ES-I3 (cell line): ENCODE measurements around the gene EFCAB6.

Experiments used
- H3K36me3 ChIP-seq: 2 replicates; pipeline ENCODE4 v1.6.1; 2013; ENCODE audit warnings: mild to moderate bottlenecking, low read length, control low read depth, moderate library complexity; ENCODE audit not compliant: insufficient read depth
- H3K4me1 ChIP-seq: 2 replicates; pipeline ENCODE4 v1.6.1; 2013; ENCODE audit warnings: mild to moderate bottlenecking, control low read depth, low read length; ENCODE audit not compliant: insufficient read depth
- H3K9ac ChIP-seq: 2 replicates; pipeline ENCODE4 v1.6.1; 2013; ENCODE audit warnings: low read depth, mild to moderate bottlenecking, low read length, moderate library complexity
- H3K9me3 ChIP-seq: 2 replicates; pipeline ENCODE4 v1.6.1; 2013; ENCODE audit warnings: mild to moderate bottlenecking, low read length, moderate library complexity; ENCODE audit not compliant: control insufficient read depth, insufficient read depth

Gene EFCAB6

DNA sequence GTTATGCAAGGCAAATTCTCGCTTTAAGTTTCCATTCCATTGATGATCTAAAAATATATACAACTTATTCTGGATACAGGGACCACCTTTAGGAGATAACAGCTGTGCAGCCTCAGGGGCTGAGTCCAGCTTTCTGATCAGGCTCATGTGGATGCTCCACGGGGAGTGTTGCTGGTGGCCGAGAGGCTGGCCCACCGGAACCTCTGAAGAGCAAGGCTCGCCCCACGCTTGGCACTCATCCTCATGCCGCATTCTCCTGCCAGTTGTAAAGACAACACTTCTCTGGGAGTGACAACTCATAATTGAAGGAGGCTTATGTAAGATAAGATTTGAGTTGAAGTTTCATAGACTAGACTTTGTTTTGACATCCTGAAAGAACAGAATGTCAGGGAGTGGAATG lies 276.8 kb downstream of the EFCAB6 start:
- Histone ChIP-seq H3K4me1 (no peaks in the 10 kb centered on the region), H3K36me3 (no peaks in the 10 kb centered on the region), H3K9ac (no peak overlapping the region), H3K9me3 (peaks cover 3% of the 10 kb centered on the region; the same call in 1 of the 2 replicates)

DNA sequence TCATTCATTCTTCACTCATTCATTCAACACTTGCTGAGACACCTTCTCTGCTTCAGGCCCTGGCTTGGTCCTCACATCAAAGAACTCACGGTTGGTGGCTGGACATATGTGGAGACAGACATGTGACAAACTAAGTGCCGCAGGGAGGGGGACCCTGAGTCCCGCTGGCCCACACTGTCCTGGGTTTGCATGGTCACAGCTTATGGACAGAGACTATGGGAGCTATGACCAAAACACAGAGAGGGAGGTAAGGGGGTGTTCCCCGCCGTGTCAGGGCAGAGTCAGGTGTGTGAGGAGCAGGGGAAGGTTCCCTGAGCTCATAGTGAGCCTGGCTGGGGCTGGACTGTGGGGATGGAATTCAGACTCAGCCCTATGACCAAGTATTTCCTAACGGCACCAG lies 277.2 kb downstream of the EFCAB6 start:
- no peaks in the 10 kb centered on the region for H3K36me3 ChIP-seq
- peaks cover 3% of the 10 kb centered on the region; the same call in 1 of the 2 replicates for H3K9me3 ChIP-seq
- H3K9ac ChIP-seq: no peak overlapping the region
- H3K4me1 ChIP-seq: no peaks in the 10 kb centered on the region

- Histone ChIP-seq H3K4me1 (no peaks in the 10 kb centered on the region), H3K36me3 (no peaks in the 10 kb centered on the region), H3K9ac (no peak overlapping the region), H3K9me3 (peaks cover 3% of the 10 kb centered on the region; the same call in 1 of the 2 replicates)
Observed at GRCh38 chr22:43533656-43534428, 278.3 kb downstream of the EFCAB6 start.

GRCh38 chr22:43533156-43533530 lies 279.0 kb downstream of the EFCAB6 start:
- Histone ChIP-seq H3K9ac (no peak overlapping the region), H3K4me1 (no peaks in the 10 kb centered on the region), H3K36me3 (no peaks in the 10 kb centered on the region), H3K9me3 (peaks cover 3% of the 10 kb centered on the region; the same call in 1 of the 2 replicates)

DNA sequence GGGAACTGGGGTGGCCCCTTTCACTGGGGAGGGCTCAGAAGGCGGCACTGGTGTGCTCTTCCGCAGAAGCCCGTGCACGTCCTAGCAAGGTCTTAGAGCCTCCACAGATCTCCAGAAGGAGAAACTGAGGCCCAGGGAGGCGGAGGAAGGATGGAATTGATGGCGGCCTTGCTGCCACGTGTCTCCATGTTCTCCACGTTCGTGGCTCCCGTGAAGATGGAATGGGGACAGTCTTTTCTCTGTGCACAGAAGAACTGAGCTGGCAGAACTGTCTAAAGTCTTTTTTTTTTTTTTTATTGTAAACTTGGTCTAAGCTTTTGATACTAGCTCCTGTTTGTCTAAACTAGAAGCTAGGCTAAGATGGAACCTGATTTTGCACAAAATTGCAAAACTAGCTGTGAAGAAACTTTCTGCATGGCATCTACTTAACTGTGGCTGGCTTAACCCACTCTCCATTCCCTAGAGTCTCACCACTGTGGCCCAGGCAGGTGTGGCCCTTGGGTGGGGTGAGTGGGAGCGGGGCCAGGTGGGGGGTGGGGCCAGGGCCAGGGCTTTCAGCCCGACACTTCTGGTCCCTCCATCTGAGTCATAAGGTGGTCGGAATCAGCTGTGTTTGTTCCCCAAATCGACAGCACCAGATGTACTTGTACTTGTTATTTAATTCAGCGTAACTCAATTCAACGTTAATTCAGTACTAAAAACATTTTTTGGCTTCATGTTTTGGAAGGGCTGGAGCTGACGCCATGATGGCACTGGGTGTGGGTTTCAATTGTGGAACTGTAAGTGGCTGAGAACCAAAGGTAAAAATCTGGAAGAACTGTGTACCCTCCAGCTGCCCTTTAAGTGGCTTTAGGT lies 279.6 kb downstream of the EFCAB6 start:
- Histone ChIP-seq H3K4me1 (no peaks in the 10 kb centered on the region), H3K36me3 (no peaks in the 10 kb centered on the region), H3K9me3 (no peaks in the 10 kb centered on the region), H3K9ac (no peak overlapping the region)

- H3K9ac ChIP-seq: no peak overlapping the region
- H3K4me1 ChIP-seq: no peaks in the 10 kb centered on the region
- H3K9me3 ChIP-seq: no peaks in the 10 kb centered on the region
- no peaks in the 10 kb centered on the region for H3K36me3 ChIP-seq
Observed at GRCh38 chr22:43531651-43532050, 280.5 kb downstream of the EFCAB6 start.

GRCh38 chr22:43530349-43531201 lies 281.5 kb downstream of the EFCAB6 start:
- no peaks in the 10 kb centered on the region for H3K9me3 ChIP-seq
- no peaks in the 10 kb centered on the region for H3K4me1 ChIP-seq
- H3K36me3 ChIP-seq: no peaks in the 10 kb centered on the region
- H3K9ac ChIP-seq: no peak overlapping the region

DNA sequence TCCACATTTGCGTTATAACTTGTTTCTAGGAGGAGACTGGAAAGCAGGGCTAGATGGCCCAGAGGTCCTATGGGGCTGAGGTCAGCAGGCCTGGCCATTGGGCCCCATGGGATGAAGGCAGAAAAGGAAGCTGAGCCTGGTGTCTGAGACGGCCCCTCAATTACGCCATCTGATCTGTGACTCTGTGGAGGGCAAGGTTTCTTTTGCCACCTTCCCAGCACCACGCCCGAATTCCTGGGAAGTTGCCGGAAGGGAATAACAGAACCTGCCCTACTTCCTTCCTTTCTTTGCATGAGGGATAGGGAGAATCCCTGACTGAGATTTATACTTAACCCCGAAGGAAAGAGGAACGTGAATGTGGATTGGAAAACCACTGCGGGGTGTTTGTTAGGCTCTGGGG lies 282.2 kb downstream of the EFCAB6 start:
- Histone ChIP-seq H3K36me3 (no peaks in the 10 kb centered on the region), H3K4me1 (no peaks in the 10 kb centered on the region), H3K9me3 (no peaks in the 10 kb centered on the region), H3K9ac (no peak overlapping the region)

GRCh38 chr22:43529461-43529860 lies 282.6 kb downstream of the EFCAB6 start:
- no peaks in the 10 kb centered on the region for H3K4me1 ChIP-seq
- no peaks in the 10 kb centered on the region for H3K36me3 ChIP-seq
- no peaks in the 10 kb centered on the region for H3K9me3 ChIP-seq
- H3K9ac ChIP-seq: no peak overlapping the region

DNA sequence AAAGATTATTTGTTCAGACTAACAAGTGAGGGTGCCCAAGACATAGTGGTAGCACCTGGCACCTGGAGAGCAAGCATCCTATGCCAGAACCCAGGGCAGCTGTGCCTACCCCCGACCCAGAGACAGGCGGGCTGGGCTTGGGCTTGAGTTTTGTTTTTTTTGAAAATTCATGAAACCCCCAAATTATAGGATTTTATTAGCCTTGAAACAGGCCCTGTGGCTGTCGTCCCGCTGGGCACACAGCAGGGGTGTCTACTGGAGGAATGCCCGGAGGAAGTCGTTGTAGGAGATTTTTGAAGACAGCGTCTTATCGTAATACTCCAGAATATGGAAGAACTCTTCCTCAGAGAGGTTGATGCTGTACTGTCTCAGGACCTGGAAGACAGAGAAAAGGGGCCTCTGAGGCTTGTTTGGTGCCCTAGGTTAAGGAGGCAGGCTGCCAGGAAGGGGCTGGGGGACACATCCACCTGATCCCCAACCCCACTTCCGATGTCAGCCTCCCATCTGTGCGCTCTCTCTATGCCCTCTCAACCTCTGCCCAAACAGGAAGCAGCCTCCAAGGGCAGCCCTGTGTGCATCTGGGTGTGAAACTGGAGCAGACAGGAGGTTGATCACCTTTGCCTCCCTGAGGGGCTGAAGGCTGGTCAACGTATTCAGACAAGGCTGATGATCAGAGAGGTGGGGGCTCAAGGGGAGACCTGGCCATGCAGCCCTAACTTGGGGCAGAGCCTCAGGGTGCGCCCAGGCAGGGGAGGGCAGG lies 283.3 kb downstream of the EFCAB6 start:
- no peaks in the 10 kb centered on the region for H3K36me3 ChIP-seq

DNA sequence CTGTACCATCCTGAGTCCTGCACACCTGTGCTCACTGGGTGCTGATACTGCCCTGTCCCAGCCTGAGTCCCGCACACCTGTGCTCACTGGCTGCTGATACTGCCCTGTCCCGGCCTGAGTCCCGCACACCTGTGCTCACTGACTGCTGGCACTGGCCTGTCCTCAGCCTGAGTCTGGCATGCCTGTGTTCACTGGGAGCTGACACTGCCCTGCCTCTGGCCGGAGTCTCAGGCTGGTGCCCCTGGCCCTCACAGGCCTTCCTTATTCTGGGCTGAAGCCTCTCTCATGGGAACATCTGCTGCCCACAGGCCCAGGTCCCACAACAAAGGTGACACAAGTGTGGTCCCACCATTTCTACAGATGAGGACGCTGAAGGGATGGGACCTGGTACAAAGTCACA lies 285.2 kb downstream of the EFCAB6 start:
- no peaks in the 10 kb centered on the region for H3K9me3 ChIP-seq
- H3K4me1 ChIP-seq: no peaks in the 10 kb centered on the region
- H3K36me3 ChIP-seq: no peaks in the 10 kb centered on the region
- H3K9ac ChIP-seq: no peak overlapping the region

More for the DNA sequence above, 283.3 kb downstream of the EFCAB6 start:
- Histone ChIP-seq H3K9ac (no peak overlapping the region), H3K4me1 (no peaks in the 10 kb centered on the region), H3K9me3 (no peaks in the 10 kb centered on the region)

DNA sequence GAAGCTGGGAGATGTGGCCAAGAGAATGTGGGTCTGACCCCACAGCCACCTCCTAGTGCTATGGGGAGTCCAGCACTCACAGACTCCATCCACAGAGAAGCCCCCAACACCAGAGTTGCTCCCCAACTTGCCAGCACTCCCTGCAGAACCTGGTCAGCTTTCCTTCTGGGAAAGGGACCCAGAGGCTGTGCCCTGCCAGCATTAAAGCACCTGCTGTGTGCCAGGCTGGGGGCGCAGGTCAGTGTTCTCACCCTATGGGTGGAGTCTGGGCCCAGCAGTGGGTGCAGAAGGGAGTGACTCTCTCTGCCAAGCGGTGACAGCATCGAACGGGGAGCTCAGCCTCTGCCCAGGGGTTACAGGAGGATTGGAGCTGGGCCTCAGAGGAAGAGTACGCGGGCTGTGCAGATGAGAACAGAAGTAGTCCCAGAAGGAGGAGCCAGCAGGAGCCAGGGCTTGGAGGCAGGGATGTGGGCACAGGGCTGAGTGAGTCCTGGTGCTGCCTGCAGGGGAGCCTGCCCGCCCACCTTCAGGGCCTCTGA lies 285.9 kb downstream of the EFCAB6 start:
- H3K9me3 ChIP-seq: no peaks in the 10 kb centered on the region
- H3K9ac ChIP-seq: no peak overlapping the region
- no peaks in the 10 kb centered on the region for H3K4me1 ChIP-seq
- no peaks in the 10 kb centered on the region for H3K36me3 ChIP-seq

DNA sequence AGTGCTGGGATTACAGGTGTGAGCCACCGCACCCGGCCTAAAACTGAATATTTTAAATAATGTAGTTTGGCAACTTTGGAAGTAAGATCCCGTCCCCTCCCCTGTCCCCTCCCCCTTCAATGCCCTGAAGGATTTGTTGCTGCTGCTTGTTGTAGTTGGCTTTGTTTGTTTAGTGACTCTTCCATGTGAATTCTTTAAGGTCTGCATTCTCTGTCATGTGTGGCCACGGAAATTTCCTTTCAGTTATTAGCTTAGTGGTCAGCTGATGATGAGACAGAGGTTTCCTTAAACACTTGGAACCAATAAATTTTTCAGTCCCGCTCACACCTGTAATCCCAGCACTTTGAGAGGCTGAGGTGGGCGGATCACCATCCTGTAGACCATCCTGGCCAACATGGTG lies 290.4 kb downstream of the EFCAB6 start:
- no peak overlapping the region for H3K9ac ChIP-seq
- H3K36me3 ChIP-seq: no peaks in the 10 kb centered on the region
- no peaks in the 10 kb centered on the region for H3K9me3 ChIP-seq
- no peaks in the 10 kb centered on the region for H3K4me1 ChIP-seq
